NCI-H1105 treated with DMSO at 0.1 percent for 48 hours (cell line): ENCODE data around the gene CALM3.
"Not testable (repeated sequence)": the region's sequence is repeated elsewhere in the genome, so short reads cannot be mapped to it uniquely, and the experiment has no call there.

Experiments
- DNase-seq: peaks from one replicate; lab custom pipeline; 2025; lab: John Stamatoyannopoulos, UW

Gene CALM3

DNA sequence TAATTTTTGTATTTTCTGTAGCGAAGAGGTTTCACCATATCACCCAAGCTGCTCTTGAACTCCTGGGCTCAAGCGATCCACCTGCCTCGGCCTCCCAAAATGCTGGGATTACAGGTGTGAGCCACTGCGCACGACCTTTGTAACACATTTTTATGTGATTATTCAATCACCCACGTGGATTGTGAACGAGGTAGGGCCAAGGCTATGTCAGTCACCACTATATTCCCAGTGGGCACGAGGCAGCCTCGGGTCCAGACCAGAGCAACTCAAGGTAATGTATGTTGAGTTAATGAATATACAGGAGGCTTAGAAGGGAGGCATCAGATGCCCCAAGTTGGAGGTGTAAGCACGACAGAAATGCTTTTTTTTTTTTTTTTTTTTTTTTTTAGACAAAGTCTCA, 14.8 kb downstream of the CALM3 start:
- no peak for DNase-seq

DNA sequence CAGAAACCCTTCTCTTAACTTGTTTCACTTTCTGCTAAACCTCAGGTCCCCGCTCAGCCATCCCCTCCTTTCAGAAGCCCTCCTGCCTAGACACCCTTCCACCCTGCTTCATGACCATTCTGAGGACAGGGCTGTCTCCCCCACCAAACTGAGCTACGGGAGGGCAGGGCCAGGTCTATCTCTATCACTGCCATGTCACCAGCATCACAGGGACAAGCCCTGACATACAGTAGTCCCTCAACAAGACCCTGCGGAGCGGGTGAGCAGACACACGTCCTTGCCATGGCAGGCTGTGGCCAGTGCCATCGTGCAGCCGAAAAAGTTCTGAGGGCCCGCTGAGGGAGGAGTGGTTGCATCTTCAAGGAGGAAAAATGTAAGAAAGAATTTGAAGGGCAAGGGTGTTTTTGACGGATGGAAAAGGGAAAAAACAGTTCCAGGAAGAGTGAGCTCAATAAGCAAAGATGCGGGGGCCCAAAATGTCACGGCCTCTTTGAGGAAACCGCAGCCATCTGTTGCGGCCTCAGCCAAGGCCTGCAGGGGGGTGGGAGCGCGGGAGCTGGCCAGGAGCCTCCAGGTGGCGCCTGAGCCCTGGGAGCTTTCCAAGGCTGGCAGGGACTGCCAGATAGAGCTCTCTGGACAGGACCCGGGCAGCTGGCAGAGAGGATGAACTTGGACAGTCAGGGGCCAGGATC, 15.6 kb downstream of the CALM3 start:
- peak; percentile 67 for DNase-seq

DNA sequence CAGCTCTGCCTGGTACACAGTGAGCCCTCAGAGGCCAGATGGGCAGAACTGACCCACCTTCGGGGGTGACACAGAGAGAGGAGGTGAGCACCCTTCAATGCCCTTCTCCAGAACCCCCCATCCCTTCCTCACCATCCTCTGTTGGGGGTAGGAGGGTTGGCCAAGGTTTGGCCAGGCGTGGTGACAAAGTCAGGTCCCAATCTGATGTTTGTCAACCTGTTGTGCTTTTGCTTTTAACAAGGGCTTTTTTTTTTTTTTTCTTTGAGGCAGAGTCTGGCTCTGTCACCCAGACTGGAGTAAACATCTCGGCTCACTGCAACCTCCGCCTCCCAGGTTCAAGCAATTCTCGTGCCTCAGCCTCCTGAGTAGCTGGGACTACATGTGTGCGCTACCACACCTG, 16.5 kb downstream of the CALM3 start:
- no peak for DNase-seq

DNA sequence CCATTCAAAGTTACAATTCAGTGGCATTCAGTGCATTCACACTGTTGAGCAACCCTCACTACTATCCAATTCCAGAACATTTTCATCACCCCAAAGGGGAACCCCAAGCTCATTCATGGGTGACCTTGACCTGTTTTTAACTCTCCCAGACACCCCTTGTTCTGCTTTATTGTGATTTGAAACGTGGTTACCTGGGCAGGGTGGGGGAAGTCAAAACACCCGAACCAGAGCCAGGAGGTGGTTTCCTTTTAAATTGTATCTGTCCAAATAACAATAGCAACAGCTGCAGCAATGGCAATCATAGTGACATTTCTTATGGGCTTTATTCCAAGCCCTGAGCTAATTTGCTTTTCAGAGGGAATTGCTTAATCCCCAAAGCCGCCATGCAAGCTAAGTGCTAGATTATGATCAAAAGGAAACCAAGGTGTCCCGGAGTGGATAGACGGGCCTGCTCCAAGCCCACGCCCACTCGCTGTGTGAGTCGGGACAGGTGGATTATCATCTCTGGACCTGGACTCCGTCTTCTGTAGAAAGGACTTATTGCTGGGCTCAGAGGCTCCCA, 17.6 kb downstream of the CALM3 start:
- peak; percentile 31 for DNase-seq

DNA sequence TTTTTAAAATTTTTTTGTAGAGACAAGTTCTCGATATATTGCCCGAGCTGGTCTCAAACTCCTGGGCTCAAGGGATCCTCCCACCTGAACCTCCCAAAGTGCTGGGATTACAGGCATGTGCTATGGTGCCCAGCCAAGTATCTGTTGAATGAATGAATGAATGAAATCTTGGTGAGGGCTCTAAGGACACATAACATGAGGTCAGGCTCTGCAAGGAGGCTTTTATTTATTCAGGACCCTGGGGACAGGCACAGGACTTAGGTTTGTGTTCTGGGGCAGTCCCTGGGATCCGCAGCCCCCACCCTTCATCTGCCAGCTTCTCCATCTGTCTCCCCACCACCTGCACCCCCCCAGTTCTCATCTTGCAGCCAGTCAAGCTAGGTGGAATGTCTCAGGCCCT, 19.1 kb downstream of the CALM3 start:
- DNase-seq, result no peak

DNA sequence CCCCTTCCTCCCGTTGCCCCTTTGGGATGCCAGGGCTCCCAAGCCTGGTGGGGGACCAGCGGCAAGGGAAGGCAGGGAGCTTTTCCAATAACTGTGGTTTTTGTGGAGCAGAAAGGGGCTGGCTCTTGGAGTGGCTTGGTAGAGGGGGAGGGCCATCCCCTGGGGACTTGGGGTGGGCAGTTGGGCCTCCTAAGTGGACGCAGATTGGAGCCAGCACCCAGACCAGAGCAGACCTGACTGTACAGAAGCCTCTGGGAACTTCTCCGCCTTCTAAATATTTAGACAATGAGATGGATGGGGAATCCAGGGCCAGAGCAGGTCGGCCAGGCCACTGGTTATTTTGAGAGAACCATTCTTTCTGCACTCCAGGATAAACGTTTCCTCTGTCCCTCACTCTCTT, 19.6 kb downstream of the CALM3 start:
- no peak for DNase-seq

DNA sequence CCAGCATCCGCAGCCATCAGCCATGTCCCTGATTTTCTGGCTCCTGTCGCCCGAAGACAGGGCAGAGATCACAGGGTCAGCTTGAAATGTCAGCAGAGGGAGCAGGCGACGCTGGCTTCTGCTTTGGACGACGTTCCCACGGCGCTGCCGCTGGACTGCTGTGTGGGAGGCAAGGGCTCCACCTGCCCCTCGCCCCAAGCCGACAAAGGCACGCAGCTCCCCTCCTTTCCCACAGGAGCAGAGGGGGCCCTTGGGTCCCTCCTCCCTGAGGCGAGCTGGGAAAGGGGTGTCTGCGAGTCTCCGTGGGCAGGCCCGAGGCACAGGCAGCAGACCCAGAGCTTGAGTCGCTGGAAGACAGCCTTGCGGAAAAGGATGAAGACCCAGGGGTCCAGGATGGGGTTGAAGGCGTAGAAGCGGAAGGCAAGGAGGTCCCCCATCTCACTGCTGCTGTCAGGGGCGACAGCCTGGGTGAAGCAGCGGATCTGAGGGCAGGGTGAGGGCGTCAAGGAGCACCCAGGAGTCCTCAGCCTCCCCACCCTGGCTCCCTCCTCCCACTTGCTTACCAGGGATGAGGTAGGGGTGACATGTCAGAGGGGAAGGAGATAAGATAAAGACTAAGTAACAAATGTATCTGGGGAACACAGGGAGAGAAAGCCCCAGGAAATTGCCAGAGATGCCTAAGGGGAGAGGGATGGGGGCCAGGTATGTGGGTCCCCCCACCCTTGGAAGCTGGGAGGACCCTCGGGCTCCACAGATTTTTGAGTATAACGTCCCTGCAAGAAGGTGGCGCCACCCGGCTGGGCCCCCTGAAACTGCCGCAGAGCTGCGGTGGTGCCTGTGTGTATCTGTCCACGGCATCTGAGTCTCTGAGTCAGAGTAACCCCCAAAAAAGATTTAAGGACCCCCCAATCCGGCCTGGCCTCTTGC, 20.3 kb downstream of the CALM3 start:
- no peak for DNase-seq

DNA sequence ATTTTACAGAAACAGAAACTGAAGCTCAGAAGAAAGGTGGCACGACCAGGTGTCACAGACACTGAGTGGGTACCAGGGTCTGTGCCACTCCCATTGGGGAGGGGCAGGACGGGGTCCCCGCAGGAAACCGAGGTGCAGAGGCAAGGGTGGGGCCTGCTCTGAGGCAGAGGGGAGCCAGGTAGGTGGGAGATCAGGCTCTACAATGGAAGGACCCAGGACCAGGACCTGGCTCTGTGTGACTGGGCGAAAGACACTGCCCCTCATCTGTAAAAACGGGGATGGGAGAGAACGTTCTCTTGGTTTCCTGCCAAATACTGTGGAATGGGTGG, 21.0 kb downstream of the CALM3 start:
- DNase-seq, result no peak

DNA sequence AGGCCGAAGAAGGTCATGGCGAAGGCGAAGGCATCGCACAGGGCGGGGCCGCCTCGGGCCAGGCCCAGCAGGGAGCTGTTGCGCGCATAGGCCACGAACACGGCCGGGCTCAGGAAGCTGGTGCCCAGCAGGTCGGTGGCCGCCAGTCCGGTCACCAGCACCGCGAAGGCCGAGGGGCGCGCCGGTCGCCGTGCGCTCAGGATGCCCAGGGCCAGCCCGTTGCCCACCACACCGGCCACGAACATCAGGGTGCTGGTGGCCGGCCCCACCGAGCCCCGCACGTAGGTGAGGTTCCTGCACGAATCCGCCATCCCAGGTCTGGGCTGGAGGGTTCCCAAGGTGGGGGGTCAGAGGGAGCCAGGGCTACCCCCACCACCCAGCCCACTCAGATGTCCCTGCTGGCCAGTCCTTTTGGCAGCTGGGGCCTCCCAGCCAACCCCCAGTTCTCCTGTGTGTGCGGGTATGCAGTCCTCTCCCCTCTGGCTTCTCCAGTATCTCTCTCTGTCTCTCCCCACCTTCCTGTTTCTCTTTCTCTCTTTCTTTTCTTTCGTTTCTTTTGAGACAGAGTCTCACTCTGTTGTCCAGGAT, 22.9 kb downstream of the CALM3 start:
- DNase-seq, result no peak

DNA sequence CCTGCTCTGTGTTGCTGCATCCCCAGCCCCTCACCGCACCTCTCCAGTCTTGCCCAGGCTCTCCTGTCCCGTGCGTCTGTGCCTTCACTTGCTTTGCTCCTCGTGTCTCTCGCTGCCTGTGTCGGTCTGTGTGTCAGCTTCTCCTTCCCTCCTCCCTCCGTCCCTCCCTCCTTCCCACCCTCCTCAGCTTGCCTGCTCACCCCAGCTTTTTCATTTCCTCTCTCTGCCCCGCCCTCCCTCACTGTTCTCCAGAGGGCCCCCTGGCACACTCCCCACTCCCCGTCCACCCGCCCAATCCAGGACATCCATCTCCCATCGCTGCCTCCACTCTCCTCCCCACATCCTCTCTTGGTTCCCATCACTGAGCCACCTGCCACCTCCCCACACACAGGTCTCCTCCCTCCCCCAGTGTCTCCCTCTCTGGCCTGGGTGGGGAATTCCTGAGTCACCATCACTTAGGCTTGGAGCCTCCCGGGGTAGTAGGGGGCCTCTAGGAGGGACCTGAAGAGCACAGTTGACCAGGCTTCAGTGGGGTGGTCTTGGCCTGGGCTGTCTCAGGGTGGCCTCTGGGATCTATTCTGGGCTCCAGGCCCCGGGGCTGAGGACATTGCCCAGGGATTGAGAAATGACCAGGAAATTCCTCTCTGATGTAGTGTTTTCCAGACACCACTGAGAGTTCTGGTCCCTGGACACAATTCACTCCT, 24.0 kb downstream of the CALM3 start, which contains the start of gene PTGIR:
Gene PTGIR, minus strand, starts transcription at position 132 of the 704 bp plus-strand sequence. CDS start 864 bp downstream, outside the sequence.
- DNase-seq, result no peak

DNA sequence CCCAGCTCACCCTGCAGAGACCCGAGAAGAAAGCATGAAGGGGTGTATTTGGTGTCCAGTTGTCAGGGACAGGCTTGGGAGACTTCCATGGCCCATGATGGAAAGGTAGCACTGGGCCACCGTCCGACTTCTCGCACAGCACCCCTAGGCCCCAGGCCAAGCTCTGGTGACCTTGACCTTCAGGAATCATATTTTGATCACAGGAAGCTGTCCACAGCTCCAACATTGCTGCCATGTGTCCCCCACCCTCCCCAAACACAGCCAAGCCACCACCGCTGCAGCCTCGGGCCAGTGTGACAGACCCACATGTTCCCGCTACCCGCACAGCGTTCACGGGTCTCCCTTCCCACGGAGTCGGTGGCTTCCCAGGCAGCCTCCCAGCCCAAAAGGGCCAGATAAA, 24.6 kb downstream of the CALM3 start:
- no peak for DNase-seq

DNA sequence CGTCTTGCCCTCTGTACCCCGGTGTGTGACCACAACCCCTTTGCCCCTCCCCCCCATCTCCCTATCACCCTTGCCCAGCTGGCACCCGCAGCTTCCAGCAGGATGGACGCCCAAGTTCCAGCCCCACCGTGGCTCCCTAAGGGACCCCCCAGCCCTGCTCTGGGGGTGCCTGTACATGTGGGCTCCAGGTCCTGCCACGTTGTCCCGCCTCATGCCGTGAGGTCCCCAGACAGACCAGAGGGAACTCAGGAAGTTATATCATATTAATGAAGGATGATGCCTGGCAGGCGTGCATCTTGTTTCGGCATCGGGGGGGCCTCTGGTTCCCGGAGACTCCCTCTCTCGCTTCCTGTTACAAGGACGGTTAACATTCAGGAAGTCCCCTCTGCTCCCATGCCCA, 25.3 kb downstream of the CALM3 start:
- DNase-seq, result no peak

DNA sequence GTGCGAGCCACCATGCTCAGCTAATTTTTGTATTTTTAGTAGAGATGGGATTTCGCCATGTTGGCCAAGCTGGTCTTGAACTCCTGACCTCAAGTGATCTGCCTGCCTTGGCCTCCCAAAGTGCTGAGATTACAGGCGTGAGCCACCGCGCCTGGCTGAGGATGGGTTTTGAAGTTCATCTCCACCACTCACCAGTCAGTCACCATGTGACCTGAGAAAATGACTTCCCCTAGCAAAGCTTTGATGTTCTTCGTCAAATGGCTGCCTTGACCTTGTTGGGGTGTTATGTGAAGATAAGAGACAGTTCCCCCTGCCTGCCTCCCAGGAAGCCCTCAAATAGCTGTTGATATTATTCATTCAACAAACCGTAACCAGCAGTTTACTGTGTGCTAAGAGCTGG, 27.8 kb downstream of the CALM3 start:
- not testable (repeated sequence) for DNase-seq

DNA sequence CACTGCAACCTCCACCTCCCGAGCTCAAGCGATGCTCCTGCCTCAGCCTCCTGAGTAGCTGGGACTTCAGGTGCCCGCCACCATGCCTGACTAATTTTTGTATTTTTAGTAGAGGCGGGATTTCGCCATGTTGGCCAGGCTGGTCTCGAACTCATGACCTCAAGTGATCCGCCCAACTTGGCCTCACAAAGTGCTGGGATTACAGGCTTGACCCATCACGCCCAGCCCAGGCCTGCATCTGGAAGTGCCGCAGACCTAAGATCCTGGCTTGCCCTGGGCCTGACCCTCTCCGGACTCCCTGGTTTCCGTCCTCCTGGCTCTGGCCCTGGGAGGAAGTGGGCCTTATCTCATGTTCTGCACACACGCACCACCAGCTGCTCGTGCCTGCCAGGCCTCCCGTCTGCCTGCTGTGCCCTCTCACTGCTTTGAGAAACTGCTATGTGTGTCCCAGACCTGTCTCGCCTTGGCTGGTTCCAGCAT, 28.5 kb downstream of the CALM3 start:
- no peak for DNase-seq

DNA sequence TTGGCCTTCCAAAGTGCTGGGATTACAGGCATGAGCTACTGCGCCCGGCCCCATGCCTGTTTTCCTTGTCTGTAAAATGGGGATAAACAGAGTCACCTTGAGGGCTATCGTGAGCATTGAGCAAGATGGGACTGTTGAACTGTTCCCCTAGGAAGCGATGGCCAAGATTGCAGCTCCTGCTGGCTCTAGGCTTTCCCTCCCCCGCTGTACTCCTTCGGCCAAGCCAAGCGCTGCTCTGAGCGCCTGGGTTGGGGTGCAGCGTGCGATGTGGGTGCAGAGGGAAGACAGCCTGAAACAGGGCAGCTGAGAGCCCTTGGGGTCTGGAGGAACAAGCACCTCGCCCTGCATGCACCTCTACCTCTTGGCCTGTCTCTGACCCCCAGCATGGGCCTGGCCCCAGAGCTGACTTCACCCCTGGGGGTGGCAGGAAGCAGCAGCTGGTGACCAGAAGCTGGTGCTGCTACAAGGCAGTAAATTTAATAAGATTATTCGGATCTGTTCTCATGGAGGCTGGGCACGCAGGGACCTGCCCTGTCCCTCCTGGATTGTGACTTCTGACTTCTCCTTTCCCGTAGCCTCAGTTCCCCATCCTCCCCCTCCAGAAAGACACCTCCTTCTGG, 29.6 kb downstream of the CALM3 start:
- no peak for DNase-seq

DNA sequence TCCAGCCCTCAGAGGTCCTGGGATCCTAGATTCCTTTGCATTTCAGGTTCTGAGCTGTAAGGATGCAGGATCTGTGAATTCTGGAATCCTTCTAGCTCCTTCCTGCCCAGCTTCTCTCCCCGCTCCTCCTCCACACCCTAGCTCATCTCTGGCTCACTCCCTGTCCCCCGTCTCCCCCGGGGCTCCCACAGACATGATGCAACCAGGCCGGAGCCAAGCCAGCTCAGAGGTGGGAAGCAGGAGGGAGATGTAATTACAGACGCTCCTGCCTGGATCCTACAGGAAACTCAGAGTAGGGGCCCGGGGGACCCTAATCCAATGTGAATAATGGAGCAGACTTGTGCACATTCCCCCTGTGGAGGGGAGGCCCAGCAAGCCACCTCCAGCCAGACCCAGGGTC, 30.4 kb downstream of the CALM3 start:
- no peak for DNase-seq

DNA sequence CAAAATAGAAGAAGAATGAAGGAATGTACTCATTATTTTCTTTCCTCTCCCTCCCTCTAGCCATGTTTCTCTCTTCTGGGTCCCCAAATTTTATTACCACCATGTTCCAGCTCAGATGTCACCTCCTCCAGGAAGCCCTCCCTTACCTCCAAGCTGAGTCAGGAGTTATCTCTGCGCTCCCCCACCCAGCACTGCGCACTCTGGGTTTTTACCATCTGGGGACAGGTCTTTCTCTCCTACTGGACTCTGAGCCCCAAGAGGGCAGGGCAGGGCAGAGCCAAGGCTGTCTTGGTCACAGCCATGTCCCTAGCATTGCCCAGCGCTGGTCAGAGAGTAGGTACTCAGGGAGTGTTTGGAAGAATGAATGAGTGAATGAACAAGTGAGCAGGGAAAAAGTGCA, 32.0 kb downstream of the CALM3 start:
- DNase-seq, result no peak

DNA sequence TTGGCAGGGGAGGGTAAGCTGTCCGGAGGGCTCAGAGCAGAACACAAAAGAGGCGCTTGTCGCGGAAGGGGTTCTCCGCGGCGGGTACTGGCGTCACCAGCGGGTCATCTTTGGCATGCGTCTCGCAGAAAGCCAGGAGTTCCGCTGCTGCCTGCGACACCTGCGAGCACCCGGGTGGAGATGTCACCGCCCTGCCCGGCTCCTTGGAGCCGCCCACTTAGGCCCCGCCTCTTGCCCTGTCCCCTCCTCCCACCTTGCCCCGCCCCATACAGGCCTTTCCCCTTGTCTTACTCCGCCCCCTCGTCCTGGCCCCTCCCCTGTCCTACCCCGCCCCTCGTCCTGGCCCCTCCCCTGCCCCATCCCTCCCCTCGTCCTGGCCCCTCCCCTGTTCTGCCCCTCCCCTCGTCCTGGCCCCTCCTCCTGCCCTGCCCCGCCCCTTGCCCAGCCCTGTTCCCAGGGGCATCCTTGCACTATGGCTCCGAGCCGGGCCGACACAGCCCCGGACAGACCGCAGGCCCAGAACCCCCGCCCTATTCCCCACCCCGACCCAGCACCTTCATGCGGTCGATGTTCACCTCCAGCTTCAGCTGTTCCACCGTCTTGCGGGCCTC, 33.0 kb downstream of the CALM3 start:
- peak; percentile 71 for DNase-seq

DNA sequence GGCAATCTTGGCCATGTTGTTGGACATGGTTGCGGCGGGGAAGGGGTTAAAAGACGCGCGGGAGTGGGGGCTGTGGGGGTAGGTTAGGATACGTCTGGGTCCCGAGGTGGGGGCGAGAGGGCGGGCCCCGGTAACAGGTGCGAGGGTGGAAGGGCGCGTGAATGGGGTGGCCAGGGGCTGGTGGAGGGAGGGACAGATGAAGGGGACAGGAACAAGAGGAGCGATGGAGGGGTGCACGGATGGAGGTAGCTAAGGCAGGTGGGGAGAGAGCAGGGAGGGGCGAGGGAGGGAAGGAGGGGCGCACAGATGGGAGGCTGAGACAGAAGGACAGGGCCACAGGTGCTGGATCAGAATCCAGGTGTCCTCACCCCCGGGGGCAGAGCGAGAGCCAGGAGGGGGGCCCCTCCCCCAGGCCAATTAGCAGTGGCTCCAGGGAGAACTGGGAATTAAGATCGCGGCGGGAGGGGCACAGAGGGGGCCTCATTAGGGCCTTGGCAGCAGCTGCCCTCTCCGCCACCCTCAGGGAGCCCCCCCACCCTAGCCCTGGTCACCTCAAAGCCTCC, 33.6 kb downstream of the CALM3 start:
- peak; percentile 88 for DNase-seq

DNA sequence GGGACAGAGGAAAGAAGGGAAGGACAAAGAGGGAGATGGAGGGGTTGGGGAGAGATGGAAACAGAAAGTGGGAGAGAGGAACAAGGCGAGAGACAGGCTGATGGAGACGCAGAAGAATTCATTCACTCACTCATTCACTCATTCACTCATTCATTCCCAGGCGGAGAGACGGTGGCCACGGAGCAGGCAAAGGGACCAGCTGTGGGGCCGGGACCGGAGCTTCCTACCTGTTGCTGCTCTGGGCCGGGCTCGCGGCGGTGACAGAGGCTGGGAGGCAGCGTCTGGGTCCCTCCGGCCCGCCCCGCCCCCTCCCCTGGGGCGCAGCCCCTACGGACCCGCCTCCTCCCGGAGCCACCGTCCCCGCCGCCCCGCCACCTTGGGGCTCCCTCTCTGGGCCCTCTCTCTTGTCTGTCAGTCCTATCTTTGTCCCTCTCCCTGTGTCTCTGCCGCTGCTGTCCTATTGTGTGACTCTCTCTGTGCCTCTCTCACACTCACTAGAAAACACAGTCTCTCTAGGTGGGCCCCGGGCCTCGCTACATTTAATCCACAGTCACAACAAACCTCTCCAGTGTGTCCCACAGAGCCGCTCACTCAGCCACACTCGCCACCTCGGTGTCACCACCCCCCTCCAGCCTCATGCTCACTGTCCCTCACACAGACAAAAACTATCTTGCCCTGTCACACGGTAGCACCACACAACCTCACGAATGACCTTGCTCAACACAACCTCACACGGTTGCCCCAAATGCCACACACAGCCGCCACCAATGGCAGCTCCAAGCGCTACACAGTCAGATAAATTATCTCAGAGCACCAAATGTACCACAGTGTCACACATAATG, 35.0 kb downstream of the CALM3 start, which contains the start of gene GNG8:
Gene GNG8, minus strand, starts transcription at position 283 of the 842 bp plus-strand sequence. CDS start 1,520 bp downstream, outside the sequence.
- no peak for DNase-seq
